HepG2 (cell line): Measurements from ENCODE around the gene PLB1. TPM values are rescaled to one million over a fixed set of nuclear protein-coding genes. Genes with fewer than 3 reads are reported as not detected.

Source experiments
- ATAC-seq: fragments of 200-7000 bp; cut with Tn5 transposase; 3 replicates; pipeline ENCODE4 v1.9.1; 2020; ENCODE audit warnings: mild to moderate bottlenecking, moderate library complexity
- BruUV-seq: library from RNA; stranded (reverse); fragments of 400-500 nt; replicated peaks from 2 replicates; lab custom pipeline; 2021; lab: Mats Ljungman, UMichigan
- CTCF ChIA-PET: fragments of 300-600 bp; formaldehyde crosslinking; extraction: SDS; loops from one replicate; lab custom pipeline; 2021; ENCODE audit warnings: low total read pairs, inconsistent platforms, low intra/inter-chr PET ratio; lab: Yijun Ruan, JAX
- POLR2A ChIA-PET: fragments of 350-600 bp; sonication (Branson Sonifier 250); formaldehyde crosslinking; loops from one replicate; lab custom pipeline; 2020; ENCODE audit warnings: antibody characterized with exemption, inconsistent platforms; lab: Yijun Ruan, JAX
- DNase-seq: peaks from one replicate; pipeline ENCODE4 v3.0.0-alpha.2; 2015; ENCODE audit warnings: low spot score
- FAIRE-seq: peaks from 3 replicates; lab custom pipeline; 2011; peaks lifted over from hg19 to GRCh38; lab: Jason Lieb, UNC
- H2AFZ ChIP-seq: one replicate; pipeline ENCODE4 v1.6.1; 2011; ENCODE audit warnings: low read length, inconsistent platforms
- H3K27ac ChIP-seq: fragments of 300-600 bp; 3 replicates; pipeline ENCODE4 v1.8.0; 2011; ENCODE audit warnings: mixed run types, mild to moderate bottlenecking, mixed read lengths, low read length, inconsistent platforms; ENCODE audit not compliant: insufficient read depth; ENCODE audit errors: extremely low read length
- H3K27me3 ChIP-seq, 2 experiments: fragments of 200-600 bp in 1 of 2; 2 replicates in 1 of 2; 3 replicates in 1 of 2; pipeline versions ENCODE4 v1.6.0 to v1.8.0; 2011; ENCODE audit warnings: low read length in 2 of 2, mild to moderate bottlenecking in 2 of 2, moderate library complexity in 2 of 2, inconsistent platforms in 1 of 2; ENCODE audit not compliant: insufficient read depth in 2 of 2, control insufficient read depth in 1 of 2
- H3K36me3 ChIP-seq, 2 experiments: fragments of 200-600 bp in 1 of 2; replicated peaks in 1 of 2; 2 replicates in 1 of 2; 3 replicates in 1 of 2; pipeline versions ENCODE4 v1.5.1 to v1.8.0; 2011; ENCODE audit warnings: low read length in 2 of 2, inconsistent platforms in 1 of 2; ENCODE audit not compliant: insufficient read depth in 2 of 2, control insufficient read depth in 1 of 2
- H3K4me1 ChIP-seq: 2 replicates; pipeline ENCODE4 v1.5.1; 2012; ENCODE audit warnings: low read length, inconsistent platforms; ENCODE audit not compliant: insufficient read depth
- H3K4me2 ChIP-seq: 2 replicates; pipeline ENCODE4 v1.6.0; 2011; ENCODE audit warnings: low read depth, low read length, inconsistent platforms
- H3K4me3 ChIP-seq, 3 experiments: fragments of 200-600 bp in 1 of 3; sonication (generic), shearing (Covaris generic) in 1 of 3; replicated peaks in 1 of 3; 2 replicates each; pipeline ENCODE4 v1.5.1; 2011 to 2016; ENCODE audit warnings: low read length in 3 of 3, inconsistent platforms in 2 of 3, low read depth in 2 of 3, mild to moderate bottlenecking in 2 of 3, control low read depth in 1 of 3, mixed read lengths in 1 of 3; ENCODE audit not compliant: insufficient read depth in 1 of 3
- H3K79me2 ChIP-seq: one replicate; pipeline ENCODE4 v1.6.1; 2011; ENCODE audit warnings: low read length, inconsistent platforms; ENCODE audit not compliant: insufficient read depth
- H3K9ac ChIP-seq: 2 replicates; pipeline ENCODE4 v1.6.0; 2011; ENCODE audit warnings: mild to moderate bottlenecking, low read depth, low read length, inconsistent platforms; ENCODE audit not compliant: insufficient read depth
- H3K9me3 ChIP-seq: 2 replicates; pipeline ENCODE4 v1.5.1; 2012; ENCODE audit warnings: mild to moderate bottlenecking, low read length
- H4K20me1 ChIP-seq: 2 replicates; pipeline ENCODE4 v1.6.0; 2011; ENCODE audit warnings: inconsistent platforms, mild to moderate bottlenecking, low read length, moderate library complexity; ENCODE audit not compliant: insufficient read depth
- CCDC6 ChIP-seq: sonication (generic); formaldehyde crosslinking; IDR thresholded peaks from 2 replicates; pipeline ENCODE4 v1.8.1; 2022; ENCODE audit warnings: mild to moderate bottlenecking, missing genetic modification reagents, moderate library complexity
- EZH2 ChIP-seq: conservative IDR thresholded peaks from 2 replicates; pipeline ENCODE4 v1.6.1; 2012; ENCODE audit warnings: mild to moderate bottlenecking, low read depth, low read length, moderate library complexity
- FOSL1 ChIP-seq: sonication (generic); formaldehyde crosslinking; IDR thresholded peaks from 2 replicates; pipeline ENCODE4 v1.9.0; 2021; ENCODE audit warnings: missing genetic modification reagents, borderline replicate concordance
- FOSL2 ChIP-seq: sonication (generic); formaldehyde crosslinking; IDR thresholded peaks from 2 replicates; pipeline ENCODE4 v1.4.0; 2020; ENCODE audit warnings: missing genetic modification reagents
- GLI4 ChIP-seq: sonication (generic); formaldehyde crosslinking; IDR thresholded peaks from 2 replicates; pipeline ENCODE4 v1.5.1; 2020; ENCODE audit warnings: missing genetic modification reagents, mild to moderate bottlenecking, moderate library complexity, borderline replicate concordance
- HMGXB4 ChIP-seq, 2 experiments: sonication (generic) in 1 of 2; formaldehyde crosslinking in 1 of 2; IDR thresholded peaks; 2 replicates each; pipeline versions ENCODE4 v1.4.0 to v1.6.1; 2018 to 2020; ENCODE audit warnings: missing genetic modification reagents in 2 of 2, borderline replicate concordance in 1 of 2, low read depth in 1 of 2, mild to moderate bottlenecking in 1 of 2, missing biosample characterization in 1 of 2
- HNF4A ChIP-seq: sonication (generic); formaldehyde crosslinking; IDR thresholded peaks from 2 replicates; pipeline ENCODE4 v1.4.0; 2020; ENCODE audit warnings: missing genetic modification reagents
- ISL2 ChIP-seq: sonication (generic); formaldehyde crosslinking; IDR thresholded peaks from 2 replicates; pipeline ENCODE4 v1.5.0; 2020; ENCODE audit warnings: missing genetic modification reagents
- RFXANK ChIP-seq: IDR thresholded peaks from 2 replicates; pipeline ENCODE4 v1.6.1; 2016
- SAFB2 ChIP-seq: sonication (generic); formaldehyde crosslinking; IDR thresholded peaks from 2 replicates; pipeline ENCODE4 v1.5.1; 2020; ENCODE audit warnings: missing genetic modification reagents, low read depth, mild to moderate bottlenecking, borderline replicate concordance
- SP4 ChIP-seq: sonication (generic); formaldehyde crosslinking; IDR thresholded peaks from 2 replicates; pipeline ENCODE4 v1.8.1; 2023; ENCODE audit warnings: mild to moderate bottlenecking, missing genetic modification reagents
- TFAP4 ChIP-seq: sonication (generic); IDR thresholded peaks from 2 replicates; pipeline ENCODE4 v1.6.1; 2016; ENCODE audit warnings: low read depth, borderline replicate concordance
- WIZ ChIP-seq: sonication (generic); formaldehyde crosslinking; IDR thresholded peaks from 2 replicates; pipeline ENCODE4 v1.5.1; 2020; ENCODE audit warnings: mild to moderate bottlenecking, missing genetic modification reagents
- ZBTB2 ChIP-seq: sonication (generic); formaldehyde crosslinking; IDR thresholded peaks from 2 replicates; pipeline ENCODE4 v1.8.0; 2022; ENCODE audit warnings: low read depth, missing genetic modification reagents
- ZFP62 ChIP-seq: sonication (generic); formaldehyde crosslinking; IDR thresholded peaks from 2 replicates; pipeline ENCODE4 v1.4.0; 2020; ENCODE audit warnings: missing genetic modification reagents
- ZFP90 ChIP-seq: sonication (generic); formaldehyde crosslinking; IDR thresholded peaks from 2 replicates; pipeline ENCODE4 v1.8.0; 2022; ENCODE audit warnings: missing genetic modification reagents, mild to moderate bottlenecking, inconsistent platforms, borderline replicate concordance
- ZNF7 ChIP-seq: IDR thresholded peaks from 2 replicates; pipeline ENCODE4 v1.6.1; 2016; ENCODE audit warnings: missing biosample characterization, missing genetic modification reagents
- ZNF776 ChIP-seq: sonication (generic); formaldehyde crosslinking; IDR thresholded peaks from 2 replicates; pipeline ENCODE4 v1.4.0; 2020; ENCODE audit warnings: mild to moderate bottlenecking, missing genetic modification reagents
- WGBS: methylation state at CpG from one replicate; pipeline ENCODE4 v1.1.6; 2017; ENCODE audit warnings: low lambda C conversion rate; 5-methylcytosine and 5-hydroxymethylcytosine counted together
- in situ Hi-C: cut with HindIII; loops from 2 replicates; pipeline ENCODE4 v1.10.0; 2017; ENCODE audit warnings: low pct_unique_long_range_greater_than_20kb; ENCODE audit not compliant: extremely low pct_ligation_motif_present
- intact Hi-C: fragments of 100-400 bp; cut with micrococcal nuclease; formaldehyde crosslinking; loops from one replicate; pipeline ENCODE4 v1.10.0; 2022; ENCODE audit not compliant: unreplicated experiment
- polyA plus RNA-seq, 8 experiments: library from polyadenylated mRNA; depleted of rRNA in 3 of 8; stranded (reverse) in 7 of 8; unstranded in 1 of 8; fragments of >200 nt; fragmentation: Illumina TruSeq in 4 of 8; extraction: Trizol in 4 of 8; gene quantifications; 2 replicates each; pipeline versions ENCODE4 v1.2.1 to v1.2.3, GENCODE V29; 2011 to 2016; ENCODE audit warnings: low read depth in 4 of 8, missing spikeins in 1 of 8, mixed read lengths in 1 of 8; ENCODE audit not compliant: insufficient read depth in 1 of 8
- total RNA-seq, 5 experiments: library from RNA; depleted of rRNA; stranded (reverse); fragments of >200 nt; fragmentation: Illumina TruSeq; extraction: Trizol; gene quantifications; 2 replicates each; pipeline ENCODE4 v1.2.3, GENCODE V29; 2016; ENCODE audit warnings: low read depth in 1 of 5
- TF ChIP-seq, protein P1 (sequence below): sonication (generic); formaldehyde crosslinking; IDR thresholded peaks from 2 replicates; pipeline ENCODE4 v1.5.1; 2020; ENCODE audit warnings: missing genetic modification reagents, mild to moderate bottlenecking, borderline replicate concordance

PLB1 gene
- total and polyA plus RNA-seq, 2 of the 13 experiments (the other 11 are each of a cell fraction or from before 2014, with no cell fraction given) = 0.20 to 1.8 TPM

GRCh38 chr2:28692411-28692810 lies 196.6 kb downstream of the PLB1 start:
- Histone ChIP-seq H3K4me2 (peak overlapping the region; percentile 71), H3K27me3 (0 out of 5 replicates have a peak, but pooled peaks cover 0 to 3% of the 10 kb centered on the region in 2 experiments), H3K4me1 (peaks cover 40% of the 10 kb centered on the region), H3K9me3 (no peaks in the 10 kb centered on the region), H4K20me1 (no peaks in the 10 kb centered on the region), H3K27ac (peak overlapping the region; percentile 16), H3K36me3 (no peaks in the 10 kb centered on the region), H2AFZ (peak overlapping the region; percentile 45), H3K79me2 (no peaks in the 10 kb centered on the region), H3K4me3 (peak overlapping the region in 2 of 3 experiments; percentile 18 to 44; a peak in 2 of 6 replicates), H3K9ac (no peak overlapping the region)
- POLR2A ChIA-PET = interaction anchor here (1.8 kb wide), 1 partner anchor 60 kb away, joined by 5 read pairs; the partner anchor contains the start of gene PPP1CB
- peak; percentile 44 for DNase-seq
- WGBS = 44% methylated on average over 3 of the region's 3 CpGs
- intact Hi-C loops = no loop called here
- FAIRE-seq = no peak
- CTCF ChIA-PET = interaction anchor here (1.0 kb wide), 1 partner anchor 126 kb away, joined by 3 read pairs; no protein-coding TSS in a partner anchor
- peak; percentile 15 for ATAC-seq
- no TSS peak for BruUV-seq
- in situ Hi-C loops = no loop called here
- TF ChIP-seq FOSL2 (CRISPR knock-in tag) = no peak
- no peak for TF ChIP-seq ZFP90 (CRISPR knock-in tag)
- no peak for TF ChIP-seq RFXANK (CRISPR knock-in tag)
- TF ChIP-seq ZNF7 (CRISPR knock-in tag) = no peak
- no peak for TF ChIP-seq FOSL1 (CRISPR knock-in tag)
- TF ChIP-seq ZFP62 (CRISPR knock-in tag) = no peak
- TF ChIP-seq GLI4 = no peak
- no peak for TF ChIP-seq CCDC6 (CRISPR knock-in tag)
- TF ChIP-seq EZH2 = no peak
- 0 out of 2 replicates have a peak, but pooled peaks have one; percentile 34 for TF ChIP-seq SAFB2 (CRISPR knock-in tag)
- TF ChIP-seq, protein P1, sequence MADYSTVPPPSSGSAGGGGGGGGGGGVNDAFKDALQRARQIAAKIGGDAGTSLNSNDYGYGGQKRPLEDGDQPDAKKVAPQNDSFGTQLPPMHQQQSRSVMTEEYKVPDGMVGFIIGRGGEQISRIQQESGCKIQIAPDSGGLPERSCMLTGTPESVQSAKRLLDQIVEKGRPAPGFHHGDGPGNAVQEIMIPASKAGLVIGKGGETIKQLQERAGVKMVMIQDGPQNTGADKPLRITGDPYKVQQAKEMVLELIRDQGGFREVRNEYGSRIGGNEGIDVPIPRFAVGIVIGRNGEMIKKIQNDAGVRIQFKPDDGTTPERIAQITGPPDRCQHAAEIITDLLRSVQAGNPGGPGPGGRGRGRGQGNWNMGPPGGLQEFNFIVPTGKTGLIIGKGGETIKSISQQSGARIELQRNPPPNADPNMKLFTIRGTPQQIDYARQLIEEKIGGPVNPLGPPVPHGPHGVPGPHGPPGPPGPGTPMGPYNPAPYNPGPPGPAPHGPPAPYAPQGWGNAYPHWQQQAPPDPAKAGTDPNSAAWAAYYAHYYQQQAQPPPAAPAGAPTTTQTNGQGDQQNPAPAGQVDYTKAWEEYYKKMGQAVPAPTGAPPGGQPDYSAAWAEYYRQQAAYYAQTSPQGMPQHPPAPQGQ = 0 out of 2 replicates have a peak, but pooled peaks have one; percentile 40
- peak; percentile 22; the same call in 1 of the 2 replicates for TF ChIP-seq TFAP4
- no peak for TF ChIP-seq ISL2 (CRISPR knock-in tag)
- TF ChIP-seq ZNF776 = no peak
- TF ChIP-seq SP4 (CRISPR knock-in tag) = 0 out of 2 replicates have a peak, but pooled peaks have one; percentile 24
- 0 out of 2 replicates have a peak, but pooled peaks have one; percentile 17 for TF ChIP-seq WIZ (CRISPR knock-in tag)
- no peak for TF ChIP-seq ZBTB2 (CRISPR knock-in tag)
- 0 out of 4 replicates have a peak, but pooled peaks of 1 of the 2 experiments have one; percentile 7 for TF ChIP-seq HMGXB4 (CRISPR knock-in tag; IDR thresholded peaks at IDR 0.05; ENCODE audit: borderline replicate concordance in 1 of 2, low read depth in 1 of 2)
- peak; percentile 20; the same call in 1 of the 2 replicates for TF ChIP-seq HNF4A (CRISPR knock-in tag)
